ENCODE measurements around the gene CSN2.
"Not testable (repeated sequence)": the region's sequence is repeated elsewhere in the genome, so short reads cannot be mapped to it uniquely, and the experiment has no call there.

Gene CSN2, protein sequence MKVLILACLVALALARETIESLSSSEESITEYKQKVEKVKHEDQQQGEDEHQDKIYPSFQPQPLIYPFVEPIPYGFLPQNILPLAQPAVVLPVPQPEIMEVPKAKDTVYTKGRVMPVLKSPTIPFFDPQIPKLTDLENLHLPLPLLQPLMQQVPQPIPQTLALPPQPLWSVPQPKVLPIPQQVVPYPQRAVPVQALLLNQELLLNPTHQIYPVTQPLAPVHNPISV
- 0 reads per million in 3 experiments for total RNA-seq

GRCh38 chr4:69965628-69966027 lies at the start of gene CSN2:
TSS of gene CSN2 (minus strand) at chr4:69965728. CDS start at chr4:69960995, 4,733 bp downstream.
- DNase-seq = no peak

GRCh38 chr4:70008771-70009170 lies 43.2 kb upstream of the CSN2 start:
- no peak for DNase-seq

DNA sequence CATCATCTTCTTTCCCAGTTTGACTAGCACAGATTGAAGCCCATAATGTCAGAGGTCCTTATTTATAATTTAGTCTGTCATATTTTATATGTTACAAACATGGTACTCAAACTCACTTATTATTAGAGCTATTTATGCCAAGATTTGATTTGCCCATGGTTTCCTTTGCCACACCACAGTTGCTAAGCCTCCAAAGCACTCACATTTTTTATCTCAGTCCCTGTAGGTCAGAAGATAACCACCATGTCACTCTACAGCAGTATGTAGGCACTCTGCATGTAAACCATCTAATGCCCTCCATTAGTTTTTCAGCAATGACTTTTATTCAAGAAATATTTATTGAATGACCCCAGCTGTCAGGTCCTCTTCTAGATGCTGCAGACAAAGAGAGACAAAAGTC lies 37.0 kb upstream of the CSN2 start:
- DNase-seq = no peak

DNA sequence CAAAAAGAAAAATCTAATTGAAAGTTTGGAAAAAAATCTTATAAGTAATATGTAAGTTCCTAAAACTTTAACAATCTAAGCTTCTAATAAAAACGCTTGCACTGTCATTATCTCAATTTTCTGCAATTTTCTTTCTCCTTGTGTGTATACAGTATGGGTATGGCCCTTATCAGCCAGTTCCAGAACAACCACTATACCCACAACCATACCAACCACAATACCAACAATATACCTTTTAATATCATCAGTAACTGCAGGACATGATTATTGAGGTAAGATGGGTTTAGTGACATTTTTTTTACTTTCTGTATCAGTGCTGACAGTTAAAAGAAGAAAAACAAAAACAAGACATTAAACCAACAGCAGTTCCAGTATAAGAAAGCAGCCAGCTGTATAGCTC lies 35.2 kb upstream of the CSN2 start:
- DNase-seq = no peak

GRCh38 chr4:69999420-69999819 lies 33.9 kb upstream of the CSN2 start:
- DNase-seq = no peak

DNA sequence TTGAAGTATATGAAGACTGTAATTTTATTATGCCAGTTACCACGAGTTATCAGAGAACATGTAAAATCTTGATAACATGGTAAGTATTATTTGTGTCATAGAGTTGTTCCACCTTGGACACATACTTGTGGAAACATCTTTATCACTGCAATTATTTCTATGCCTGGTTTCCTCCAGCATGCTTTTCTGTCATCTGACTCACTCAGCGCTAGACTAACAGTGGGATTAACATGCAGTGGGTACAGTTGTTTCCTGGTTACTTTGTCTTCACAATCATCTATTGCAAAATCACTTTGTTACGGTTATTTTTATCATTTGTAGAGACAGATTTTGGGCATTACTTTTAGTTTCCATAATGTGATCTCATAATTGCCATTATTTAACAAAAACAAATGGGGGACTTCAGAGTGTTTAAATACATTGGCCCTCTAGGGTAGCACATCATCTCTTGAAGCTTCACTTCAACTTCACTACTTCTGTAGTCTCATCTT lies 30.0 kb upstream of the CSN2 start, which contains the start of gene STATH:
Gene STATH, plus strand, starts transcription at position 441 of the 491 bp plus-strand sequence. CDS start 2,472 bp downstream, outside the sequence.
- DNase-seq = no peak

DNA sequence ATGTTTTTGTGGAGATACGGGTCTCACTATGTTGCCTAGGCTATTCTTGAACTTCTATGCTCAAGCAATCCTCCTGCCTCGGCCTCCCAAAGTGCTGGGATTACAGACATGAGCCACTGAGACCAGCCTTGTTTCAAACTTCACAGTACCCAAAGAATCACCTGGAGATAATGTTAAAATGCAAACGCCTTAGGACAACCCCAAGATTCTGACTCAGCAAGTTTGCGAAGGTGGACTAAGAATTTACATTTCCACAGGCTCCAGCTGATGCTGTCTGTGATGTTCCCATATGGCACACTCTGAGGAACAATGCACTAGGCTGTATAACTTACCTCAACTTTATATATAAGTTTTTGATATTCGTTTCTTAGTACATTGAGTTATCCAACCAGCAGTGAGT lies 29.3 kb upstream of the CSN2 start:
- DNase-seq = no peak

GRCh38 chr4:69991016-69991415 lies 25.5 kb upstream of the CSN2 start:
- DNase-seq = no peak

DNA sequence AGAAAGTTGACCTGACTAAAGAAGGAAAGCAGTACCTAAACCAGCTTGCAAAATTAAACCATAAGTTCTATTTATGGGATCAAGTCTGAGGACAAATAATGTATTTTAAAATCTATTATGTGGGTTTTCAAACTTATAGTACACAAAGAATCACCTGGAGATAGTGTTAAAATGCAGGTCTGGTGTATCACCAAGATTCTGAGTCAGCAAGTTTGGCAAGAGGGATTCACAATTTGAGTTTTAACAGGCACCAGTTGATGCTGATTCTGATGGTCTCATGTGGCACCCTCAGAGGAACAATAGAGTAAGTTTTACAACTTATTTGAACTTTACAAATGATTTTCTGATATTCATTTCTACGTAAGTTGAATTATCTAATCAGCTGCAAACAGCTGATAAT lies 21.1 kb upstream of the CSN2 start:
- no peak for DNase-seq

GRCh38 chr4:69984030-69984443 lies 18.5 kb upstream of the CSN2 start:
- no peak for DNase-seq

GRCh38 chr4:69977582-69977981 lies 12.1 kb upstream of the CSN2 start:
- DNase-seq = no peak

DNA sequence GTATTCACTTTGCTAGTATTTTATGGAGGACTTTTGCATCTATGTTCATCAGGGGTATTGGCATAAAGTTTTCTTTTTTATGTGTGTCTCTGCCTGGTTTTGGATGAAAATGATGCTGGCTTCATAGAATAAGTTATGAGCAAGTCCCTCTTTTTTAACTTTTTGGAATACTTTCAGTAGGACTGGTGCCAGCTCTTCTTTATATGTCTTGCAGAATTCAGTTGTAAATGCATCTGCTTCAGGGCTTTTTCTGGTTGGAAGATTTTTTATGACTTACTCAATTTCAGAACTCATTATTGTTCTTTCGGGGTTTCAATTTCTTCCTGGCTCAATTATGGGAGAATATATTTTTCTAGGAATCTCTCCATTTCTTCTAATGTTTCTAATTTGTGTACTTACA lies 9.1 kb upstream of the CSN2 start:
- no peak for DNase-seq

- no peak for DNase-seq
Observed at GRCh38 chr4:69970071-69970470, 4.5 kb upstream of the CSN2 start.

DNA sequence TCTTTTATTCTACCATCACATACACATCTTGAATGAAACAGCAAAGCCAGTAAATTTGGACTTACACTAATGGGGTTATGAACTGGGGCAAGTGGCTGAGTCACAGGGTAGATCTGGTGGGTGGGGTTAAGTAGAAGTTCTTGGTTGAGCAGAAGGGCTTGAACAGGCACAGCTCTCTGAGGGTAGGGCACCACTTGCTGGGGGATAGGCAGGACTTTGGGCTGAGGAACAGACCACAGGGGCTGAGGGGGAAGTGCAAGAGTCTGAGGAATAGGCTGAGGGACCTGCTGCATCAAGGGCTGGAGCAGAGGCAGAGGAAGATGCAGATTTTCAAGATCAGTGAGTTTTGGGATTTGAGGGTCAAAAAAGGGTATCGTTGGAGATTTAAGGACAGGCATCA lies 8.3 kb downstream of the CSN2 start:
- no peak for DNase-seq

- DNase-seq = no peak
Observed at GRCh38 chr4:69951602-69952001, 13.9 kb downstream of the CSN2 start.

DNA sequence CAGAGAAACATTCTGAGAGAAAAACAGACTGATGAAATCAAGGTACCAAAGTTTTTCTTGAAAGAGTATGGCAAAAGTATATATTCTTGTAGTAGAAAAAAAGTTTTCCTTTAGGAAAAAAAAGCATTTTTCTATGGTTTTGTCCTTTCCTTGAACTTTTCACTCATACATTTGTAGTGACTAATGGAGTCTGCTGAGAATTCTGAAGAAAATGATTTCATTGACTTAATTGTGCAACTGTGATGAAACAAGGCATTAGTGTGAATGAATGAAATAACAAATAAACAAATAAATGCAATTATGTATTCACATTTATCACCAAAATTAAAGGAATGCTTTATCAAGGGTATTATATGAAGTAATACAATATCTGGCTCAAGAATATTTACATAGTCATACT lies 29.0 kb downstream of the CSN2 start:
- DNase-seq = no peak

DNA sequence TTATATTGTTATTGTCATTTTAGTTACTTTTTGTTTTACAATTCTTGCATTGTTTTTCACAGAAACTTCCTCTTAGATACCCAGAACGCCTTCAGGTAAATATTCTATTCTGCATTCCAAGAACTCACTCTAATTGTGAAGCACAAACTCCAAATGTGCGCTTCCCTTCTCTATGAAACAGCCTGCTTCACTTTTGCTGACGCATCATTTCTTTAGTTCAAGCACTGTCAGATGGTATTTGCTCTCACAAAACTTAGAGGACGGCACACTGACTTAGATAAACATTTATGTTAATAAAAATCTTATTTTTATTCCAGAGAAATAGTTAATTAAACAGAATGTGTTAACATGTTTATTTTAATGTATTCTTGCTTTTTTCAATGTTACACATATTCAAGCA lies 31.4 kb downstream of the CSN2 start:
- no peak for DNase-seq

DNA sequence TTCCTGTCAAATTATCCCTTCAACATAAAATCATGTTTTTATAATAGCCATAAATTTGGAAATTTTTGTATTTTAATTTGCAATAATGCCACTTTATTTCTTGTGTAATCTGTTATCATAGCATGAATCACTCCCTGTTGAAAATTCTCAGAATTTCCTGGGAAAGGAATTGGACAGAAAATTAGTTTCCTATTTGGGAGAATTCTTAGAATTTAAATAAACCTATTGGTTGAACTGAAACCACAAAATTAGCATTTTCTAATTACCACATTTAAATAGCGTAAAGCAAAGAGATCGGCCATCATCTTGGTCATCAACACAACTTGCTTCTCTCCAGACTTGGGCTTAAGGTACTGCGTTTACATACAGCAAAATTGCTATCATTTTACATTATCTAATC lies 34.8 kb downstream of the CSN2 start, which contains the start of gene CSN1S1:
Gene CSN1S1, plus strand, starts transcription at position 301 of the 400 bp plus-strand sequence. CDS start 1,488 bp downstream, outside the sequence.
- DNase-seq = no peak

DNA sequence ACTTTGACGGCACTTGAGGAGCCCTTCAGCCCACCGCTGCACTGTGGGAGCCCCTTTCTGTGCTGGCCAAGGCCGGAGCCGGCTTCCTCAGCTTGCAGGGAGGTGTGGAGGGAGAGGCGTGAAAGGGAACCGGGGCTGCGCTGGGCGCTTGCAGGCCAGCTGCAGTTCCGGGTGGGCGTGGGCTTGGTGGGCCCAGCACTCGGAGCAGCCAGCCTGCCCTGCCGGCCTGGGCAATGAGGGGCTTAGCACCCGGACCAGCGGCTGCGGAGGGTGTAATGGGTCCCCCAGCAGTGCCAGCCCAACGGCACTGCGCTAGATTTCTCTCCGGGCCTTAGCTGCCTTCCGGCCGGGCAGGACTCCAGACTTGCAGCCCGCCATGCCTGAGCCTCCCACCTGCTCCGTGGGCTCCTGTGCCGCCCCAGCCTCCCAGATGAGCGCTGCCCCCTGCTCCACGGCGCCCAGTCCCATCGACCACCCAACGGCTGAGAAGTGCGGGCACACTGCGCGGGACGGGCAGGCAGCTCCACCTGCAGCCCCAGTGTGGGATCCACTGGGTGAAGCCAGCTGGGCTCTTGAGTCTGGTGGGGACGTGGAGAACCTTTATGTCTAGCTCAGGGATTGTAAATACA lies 41.6 kb downstream of the CSN2 start:
- not testable (repeated sequence) for DNase-seq

- DNase-seq = no peak
Observed at GRCh38 chr4:69920874-69921273, 44.7 kb downstream of the CSN2 start.

- no peak for DNase-seq
Observed at GRCh38 chr4:69910016-69910782, 55.3 kb downstream of the CSN2 start.

DNA sequence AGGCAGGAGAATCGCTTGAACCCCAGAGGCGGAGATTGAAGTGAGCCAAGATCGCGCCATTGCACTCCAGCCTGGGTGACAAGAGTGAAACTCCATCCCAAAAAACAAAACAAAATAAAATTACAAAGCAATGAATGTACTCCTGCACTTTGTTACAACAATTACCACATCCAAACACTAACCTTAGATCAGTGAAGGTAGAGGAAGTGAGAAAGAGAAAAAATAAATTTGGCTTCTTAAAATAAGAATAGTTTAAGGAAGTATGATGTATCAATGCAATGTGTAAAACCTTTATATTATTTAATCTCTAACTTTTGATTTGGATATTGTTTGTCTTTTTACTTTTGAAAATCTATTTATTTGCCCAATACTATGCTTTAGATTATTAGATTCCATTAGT lies 56.3 kb downstream of the CSN2 start:
- DNase-seq = no peak

GRCh38 chr4:69907151-69907550 lies 58.4 kb downstream of the CSN2 start:
- DNase-seq = no peak
